Muscle layer of colon (tissue), 2 donors: ENCODE data around the gene ECE2.

ENCODE experiments used
- H3K27ac ChIP-seq: one replicate; pipeline ENCODE4 v1.7.0; 2013; ENCODE audit warnings: low read depth, mild to moderate bottlenecking, low read length, moderate library complexity
- H3K27me3 ChIP-seq, 2 donors: one replicate each; pipeline ENCODE4 v1.7.0; 2013; ENCODE audit warnings: low read length in 2 of 2, mild to moderate bottlenecking in 2 of 2; ENCODE audit not compliant: insufficient read depth in 2 of 2, control insufficient read depth in 1 of 2
- H3K36me3 ChIP-seq: one replicate; pipeline ENCODE4 v1.7.0; 2013; ENCODE audit warnings: mild to moderate bottlenecking, low read length; ENCODE audit not compliant: insufficient read depth
- H3K4me1 ChIP-seq: one replicate; pipeline ENCODE4 v1.7.0; 2013; ENCODE audit warnings: mild to moderate bottlenecking, low read length; ENCODE audit not compliant: insufficient read depth
- H3K4me3 ChIP-seq, 2 donors: one replicate each; pipeline ENCODE4 v1.7.0; 2013; ENCODE audit warnings: low read length in 2 of 2, low read depth in 1 of 2, mild to moderate bottlenecking in 1 of 2, moderate library complexity in 1 of 2
- H3K9ac ChIP-seq: one replicate; pipeline ENCODE4 v1.7.0; 2013; ENCODE audit warnings: low read length
- H3K9me3 ChIP-seq: one replicate; pipeline ENCODE4 v1.7.0; 2013; ENCODE audit warnings: mild to moderate bottlenecking, low read length
- donor health status: abdominal sarcoma.
- donor health status: Adenocarcinoma of cecum.

ECE2 gene

DNA sequence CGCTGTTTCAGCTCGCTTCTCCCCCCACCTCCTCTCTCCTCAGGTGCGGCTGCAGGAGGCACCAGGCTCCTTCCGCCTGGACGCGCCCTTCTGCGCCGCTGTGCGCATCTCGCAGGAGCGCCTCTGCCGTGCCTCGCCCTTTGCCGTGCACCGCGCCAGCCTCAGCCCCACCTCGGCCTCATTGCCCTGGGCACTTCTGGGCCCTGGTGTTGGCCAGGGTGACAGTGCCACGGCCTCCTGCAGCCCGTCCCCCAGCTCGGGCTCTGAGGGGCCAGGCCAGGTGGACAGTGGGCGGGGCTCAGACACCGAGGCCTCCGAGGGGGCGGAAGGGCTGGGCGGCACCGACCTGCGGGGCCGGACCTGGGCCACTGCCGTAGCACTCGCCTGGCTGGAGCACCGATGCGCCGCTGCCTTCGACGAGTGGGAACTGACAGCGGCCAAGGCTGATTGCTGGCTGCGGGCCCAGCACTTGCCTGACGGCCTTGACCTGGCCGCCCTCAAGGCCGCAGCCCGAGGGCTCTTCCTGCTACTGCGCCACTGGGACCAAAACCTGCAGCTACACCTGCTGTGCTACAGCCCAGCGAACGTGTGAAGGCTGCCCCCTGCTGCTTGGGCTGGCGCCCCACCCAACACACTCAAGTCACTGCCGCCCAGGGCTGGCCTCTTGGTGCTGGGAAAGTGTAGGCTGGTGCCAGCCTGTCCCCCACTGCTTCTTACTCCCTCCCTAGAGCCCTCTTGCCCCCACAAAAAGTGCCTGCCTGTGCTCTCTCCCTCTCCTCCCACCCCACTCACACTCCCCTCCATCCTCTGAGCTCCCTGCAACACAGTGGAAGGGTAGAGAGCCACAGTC lies 34.1 kb upstream of the ECE2 start:
- Histone ChIP-seq H3K4me1 (no peaks in the 10 kb centered on the region), H3K36me3 (peaks cover 33% of the 10 kb centered on the region), H3K27ac (no peak overlapping the region), H3K9me3 (no peaks in the 10 kb centered on the region), H3K27me3 (peaks cover 4 to 30% of the 10 kb centered on the region in 2 donors), H3K4me3 (no peak overlapping the region), H3K9ac (no peak overlapping the region)

GRCh38 chr3:184242297-184242685 lies 33.5 kb upstream of the ECE2 start:
- Histone ChIP-seq H3K36me3 (peaks cover 33% of the 10 kb centered on the region), H3K27ac (no peak overlapping the region), H3K4me3 (no peak overlapping the region), H3K27me3 (peaks cover 0 to 30% of the 10 kb centered on the region in 2 donors), H3K4me1 (no peaks in the 10 kb centered on the region), H3K9ac (no peak overlapping the region), H3K9me3 (no peaks in the 10 kb centered on the region)

GRCh38 chr3:184248454-184249411 lies 27.1 kb upstream of the ECE2 start, which contains the start of gene ALG3:
Gene ALG3, minus strand, starts transcription at chr3:184248962. Its CDS starts 22 bp downstream, at chr3:184248940.
- Histone ChIP-seq H3K27ac (peak within 1 kb of the TSS; percentile 94), H3K36me3 (peaks cover 19% of the 10 kb centered on the region), H3K27me3 (no peaks in the 10 kb centered on the region), H3K9me3 (no peaks in the 10 kb centered on the region), H3K4me1 (peaks cover 15% of the 10 kb centered on the region), H3K4me3 (peak within 1 kb of the TSS; percentile 89 to 92), H3K9ac (peak within 1 kb of the TSS; percentile 81)

- peak within 1 kb of the TSS; percentile 81 for H3K9ac ChIP-seq
- H3K27me3 ChIP-seq = no peaks in the 10 kb centered on the region
- peak within 1 kb of the TSS; percentile 89 to 92 for H3K4me3 ChIP-seq
- H3K9me3 ChIP-seq = no peaks in the 10 kb centered on the region
- H3K36me3 ChIP-seq = peaks cover 10% of the 10 kb centered on the region
- peak within 1 kb of the TSS; percentile 94 for H3K27ac ChIP-seq
- H3K4me1 ChIP-seq = peaks cover 15% of the 10 kb centered on the region
Measured at GRCh38 chr3:184249412-184250166, 26.2 kb upstream of the ECE2 start, which contains the start of gene EEF1AKMT4. Gene EEF1AKMT4, plus strand, starts transcription at chr3:184249672. Its CDS starts 23 bp downstream, at chr3:184249695.

DNA sequence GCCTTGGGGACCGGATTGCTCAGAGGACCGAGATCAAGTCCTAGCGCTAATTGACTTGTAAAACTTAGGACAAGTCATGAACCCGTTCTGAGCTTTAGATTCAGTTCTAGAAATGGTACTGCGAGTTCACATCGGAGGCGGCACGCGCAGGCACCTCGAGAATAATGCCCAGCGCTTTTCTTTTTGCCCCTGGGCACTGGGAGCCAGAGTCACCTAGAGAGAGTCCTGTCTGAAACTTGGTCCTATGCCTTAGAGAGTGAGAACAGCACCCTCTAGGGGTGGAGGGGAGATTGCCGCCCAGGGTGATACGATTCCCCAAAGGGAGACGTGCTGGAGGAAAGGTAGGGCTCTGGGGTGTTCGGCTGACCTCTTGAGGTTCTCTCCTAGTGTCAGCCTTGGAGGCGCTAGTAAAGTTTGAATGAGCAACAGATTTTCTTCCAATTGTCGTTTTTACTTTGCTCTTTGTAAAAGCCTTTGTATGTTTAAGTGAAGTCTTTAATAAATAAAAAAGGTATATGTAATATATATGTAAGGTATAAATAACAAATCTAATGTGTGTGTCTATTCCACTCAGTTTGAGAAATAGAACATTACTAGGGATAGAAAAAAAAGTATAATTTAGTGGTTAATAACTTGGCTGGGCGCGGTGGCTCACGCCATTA lies 25.5 kb upstream of the ECE2 start:
- H3K9ac ChIP-seq = peak overlapping the region; percentile 57
- H3K9me3 ChIP-seq = no peaks in the 10 kb centered on the region
- peaks cover 3% of the 10 kb centered on the region for H3K36me3 ChIP-seq
- no peaks in the 10 kb centered on the region for H3K27me3 ChIP-seq
- H3K4me1 ChIP-seq = peaks cover 15% of the 10 kb centered on the region
- peak overlapping the region; percentile 45 for H3K27ac ChIP-seq
- peak overlapping the region; percentile 76 to 89 for H3K4me3 ChIP-seq

DNA sequence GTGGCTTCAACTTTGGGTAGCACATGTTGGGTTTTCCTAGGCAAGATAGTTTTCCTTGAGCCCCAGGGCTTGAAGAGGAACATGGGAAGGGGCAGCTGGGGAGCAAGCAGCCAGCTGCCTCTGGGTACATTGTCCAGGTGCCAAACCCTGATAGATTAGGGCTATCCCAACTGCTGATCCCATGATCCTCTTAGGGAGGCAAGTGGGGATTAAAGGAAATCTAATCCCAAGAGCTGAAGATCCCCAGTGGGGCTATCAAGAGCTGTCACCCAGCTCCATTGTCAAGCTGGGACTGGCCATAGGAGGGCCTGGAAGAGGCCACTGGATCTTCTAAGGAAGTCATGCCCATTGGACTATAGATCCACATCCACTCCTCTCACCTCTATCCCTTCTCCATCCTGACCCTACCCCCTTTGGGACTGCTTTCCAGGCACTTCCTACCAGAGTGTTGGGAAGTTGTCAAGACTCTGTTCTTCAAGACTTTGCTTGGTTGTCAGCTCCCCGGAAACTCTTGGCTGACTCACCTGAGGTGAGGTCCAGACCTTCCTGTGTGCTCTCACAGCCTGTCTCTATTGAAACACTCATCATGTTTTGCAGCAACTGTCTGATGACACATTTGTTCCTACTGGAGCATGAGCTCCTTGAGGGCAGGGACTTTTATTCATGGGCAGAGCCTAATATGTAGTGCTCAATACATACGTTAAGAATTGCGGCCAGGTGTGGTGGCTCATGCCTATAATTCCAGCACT lies 20.4 kb upstream of the ECE2 start:
- H3K27ac ChIP-seq = no peak overlapping the region
- H3K9me3 ChIP-seq = no peaks in the 10 kb centered on the region
- no peaks in the 10 kb centered on the region for H3K36me3 ChIP-seq
- no peak overlapping the region for H3K9ac ChIP-seq
- H3K27me3 ChIP-seq = peaks cover 14 to 30% of the 10 kb centered on the region in 2 donors
- no peak overlapping the region for H3K4me3 ChIP-seq
- H3K4me1 ChIP-seq = peaks cover 4% of the 10 kb centered on the region

GRCh38 chr3:184257083-184257915 lies 18.5 kb upstream of the ECE2 start:
- Histone ChIP-seq H3K9ac (no peak overlapping the region), H3K4me1 (peaks cover 4% of the 10 kb centered on the region), H3K9me3 (no peaks in the 10 kb centered on the region), H3K27me3 (peaks cover 23 to 46% of the 10 kb centered on the region in 2 donors), H3K4me3 (no peak overlapping the region), H3K27ac (no peak overlapping the region), H3K36me3 (no peaks in the 10 kb centered on the region)

DNA sequence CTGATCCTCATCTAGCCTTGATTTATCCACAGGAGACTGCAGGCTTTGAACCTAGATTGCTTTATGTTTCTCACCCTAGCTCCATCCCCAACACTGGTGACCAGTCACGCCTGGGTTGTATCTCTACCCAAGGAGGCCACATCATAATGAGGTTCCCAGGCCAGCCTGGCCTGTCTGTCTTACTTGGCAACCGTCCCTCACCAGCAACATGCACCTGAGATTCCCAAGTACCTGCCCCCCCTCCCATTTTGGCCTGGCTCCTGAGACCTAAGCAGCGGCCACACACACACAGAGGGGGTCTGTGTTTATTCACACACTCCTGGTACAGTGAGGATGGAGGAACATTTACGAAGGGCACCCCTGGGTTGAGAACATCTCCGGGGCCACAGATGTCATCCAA lies 16.9 kb upstream of the ECE2 start:
- Histone ChIP-seq H3K27me3 (peaks cover 32 to 57% of the 10 kb centered on the region in 2 donors), H3K4me1 (peaks cover 4% of the 10 kb centered on the region), H3K9ac (no peak overlapping the region), H3K4me3 (no peak overlapping the region), H3K27ac (no peak overlapping the region), H3K36me3 (no peaks in the 10 kb centered on the region), H3K9me3 (no peaks in the 10 kb centered on the region)

DNA sequence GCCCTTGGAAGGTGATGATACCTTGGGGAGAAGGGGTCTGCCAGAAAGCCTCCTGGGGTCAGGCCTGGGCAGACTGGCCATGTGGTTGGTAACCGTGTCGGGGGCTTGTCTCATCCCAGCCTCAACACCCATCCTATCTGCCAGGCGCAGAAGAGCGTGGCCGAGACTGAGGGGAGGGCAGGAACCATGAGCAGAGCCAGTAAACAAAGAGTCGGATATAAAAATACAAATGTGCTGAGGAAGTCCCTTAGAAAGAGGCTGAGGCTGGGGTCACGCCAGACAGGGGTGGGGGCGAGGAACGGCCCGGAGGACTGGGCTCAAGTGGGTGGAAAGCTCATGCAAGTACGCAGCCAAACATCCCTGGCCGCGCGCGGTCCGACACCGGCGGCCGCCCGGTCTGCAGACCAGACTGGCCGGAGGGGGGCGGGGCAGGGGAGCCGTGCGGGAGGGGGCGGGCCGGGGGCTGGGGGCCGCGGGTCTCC lies 16.4 kb upstream of the ECE2 start:
- H3K4me3 ChIP-seq = no peak overlapping the region

More for the DNA sequence above, 16.4 kb upstream of the ECE2 start:
- Histone ChIP-seq H3K4me1 (peaks cover 4% of the 10 kb centered on the region), H3K9ac (no peak overlapping the region), H3K36me3 (no peaks in the 10 kb centered on the region), H3K27me3 (peaks cover 32 to 59% of the 10 kb centered on the region in 2 donors), H3K9me3 (no peaks in the 10 kb centered on the region), H3K27ac (no peak overlapping the region)
